Activated CD8-positive, alpha-beta memory T cell treated with anti-CD3 and anti-CD28 coated beads, Interleukin-2, amount 50 U/mL, for 24 hours (primary cell): ENCODE measurements around the gene CKAP5.
"Not testable (repeated sequence)": the region's sequence is repeated elsewhere in the genome, so short reads cannot be mapped to it uniquely, and the experiment has no call there.

Experiments
- DNase-seq: peaks from one replicate; pipeline ENCODE4 v3.0.0-alpha.2; 2020; ENCODE audit errors: extremely low read depth

The CKAP5 gene

GRCh38 chr11:46726206-46726862, 119.7 kb downstream of the CKAP5 start:
- no peak for DNase-seq

DNA sequence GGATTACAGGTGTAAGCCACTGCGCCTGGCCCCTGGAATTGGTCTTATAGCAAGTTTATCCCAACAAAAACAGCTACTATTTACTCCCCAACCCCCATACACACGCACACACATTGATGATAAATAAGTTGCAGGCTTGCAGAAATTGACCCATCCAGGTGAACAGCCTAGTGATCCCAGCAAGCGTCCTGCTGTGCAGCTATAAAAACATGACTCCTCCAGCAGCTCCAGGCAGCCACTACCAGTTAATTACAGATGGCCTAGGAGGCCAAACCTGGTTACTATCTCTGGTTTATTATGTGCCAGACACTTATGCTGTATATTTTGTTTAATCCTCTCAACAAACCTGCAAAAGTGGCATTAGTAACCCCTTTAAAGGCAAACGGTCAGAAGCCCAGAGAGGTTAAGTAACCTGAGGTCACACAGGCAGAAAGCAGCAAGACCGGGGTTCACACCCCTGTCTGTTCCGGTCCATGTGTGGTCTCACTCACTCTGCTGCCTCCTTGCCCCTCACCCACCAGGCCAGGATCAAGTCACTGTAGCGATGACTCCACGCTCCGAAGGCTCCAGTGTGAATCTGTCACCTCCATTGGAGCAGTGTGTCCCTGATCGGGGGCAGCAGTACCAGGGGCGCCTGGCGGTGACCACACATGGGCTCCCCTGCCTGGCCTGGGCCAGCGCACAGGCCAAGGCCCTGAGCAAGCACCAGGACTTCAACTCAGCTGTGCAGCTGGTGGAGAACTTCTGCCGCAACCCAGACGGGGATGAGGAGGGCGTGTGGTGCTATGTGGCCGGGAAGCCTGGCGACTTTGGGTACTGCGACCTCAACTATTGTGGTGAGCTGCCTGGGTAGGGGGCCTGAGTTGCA, 120.5 kb downstream of the CKAP5 start:
- no peak for DNase-seq

GRCh38 chr11:46724088-46724487, 122.0 kb downstream of the CKAP5 start:
- no peak for DNase-seq

DNA sequence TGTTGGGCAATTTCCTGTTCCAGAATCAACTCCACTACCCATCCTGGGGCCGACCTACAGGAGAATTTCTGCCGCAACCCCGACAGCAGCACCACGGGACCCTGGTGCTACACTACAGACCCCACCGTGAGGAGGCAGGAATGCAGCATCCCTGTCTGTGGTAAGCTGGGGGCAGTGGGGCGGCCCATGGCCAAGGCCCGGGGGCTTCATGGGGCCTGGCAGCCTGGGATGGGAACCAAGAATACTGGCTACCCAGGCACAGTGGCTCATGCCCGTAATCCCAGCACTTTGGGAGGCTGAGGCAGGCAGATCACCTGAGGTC, 122.8 kb downstream of the CKAP5 start:
- DNase-seq: no peak

DNA sequence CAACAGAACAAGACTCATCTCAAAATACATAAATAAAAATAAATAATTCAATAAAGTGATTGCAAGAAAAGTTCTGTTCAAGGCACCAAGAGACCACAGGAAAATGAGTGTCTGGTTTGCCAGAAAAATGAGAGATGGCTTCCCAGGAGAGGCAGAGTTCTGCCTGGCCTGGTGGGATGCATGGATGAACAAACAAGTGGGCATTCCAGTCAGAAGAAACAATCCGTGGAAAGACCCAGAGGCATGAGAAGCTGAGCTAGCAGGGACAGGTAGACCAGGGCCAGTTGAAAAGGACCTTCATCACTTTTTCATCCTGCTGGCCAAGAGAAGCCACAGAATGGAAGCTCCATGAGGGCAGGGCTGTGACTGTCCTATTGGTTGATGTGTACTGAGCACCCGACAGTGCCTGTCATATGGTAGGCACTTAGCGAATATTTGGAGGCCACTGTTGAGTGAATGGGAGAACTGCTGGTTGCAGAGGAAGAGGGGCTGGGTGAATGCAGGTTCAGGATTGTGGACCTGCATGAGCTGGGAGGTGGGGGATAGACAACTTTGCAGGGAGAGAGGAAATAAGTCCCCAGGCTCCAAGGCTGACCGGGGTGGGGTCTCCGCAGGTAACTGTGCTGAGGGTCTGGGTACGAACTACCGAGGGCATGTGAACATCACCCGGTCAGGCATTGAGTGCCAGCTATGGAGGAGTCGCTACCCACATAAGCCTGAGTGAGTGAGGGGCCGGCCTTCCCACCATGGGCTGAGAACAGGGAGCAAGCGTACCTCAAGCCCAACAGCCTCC, 123.3 kb downstream of the CKAP5 start:
- no peak for DNase-seq

DNA sequence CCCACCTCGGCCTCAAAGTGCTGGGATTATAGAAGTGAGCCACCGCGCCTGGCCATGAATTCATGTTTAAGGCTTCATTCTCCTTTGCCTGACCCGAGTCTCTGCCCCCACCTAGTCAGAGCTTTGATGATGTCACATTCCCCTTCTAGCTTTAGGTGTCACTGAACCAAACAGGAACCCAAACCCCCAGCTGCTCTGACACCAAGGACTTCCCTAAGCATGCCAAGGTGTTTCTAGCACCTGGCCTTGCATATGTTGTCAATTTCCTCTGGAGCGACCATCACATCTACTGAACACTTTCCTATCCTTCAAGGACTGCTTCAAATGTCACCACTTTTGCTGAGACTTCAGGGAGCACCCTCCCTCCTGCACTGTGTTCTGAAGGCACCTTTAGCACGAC, 124.8 kb downstream of the CKAP5 start:
- no peak for DNase-seq

GRCh38 chr11:46719543-46720218, 126.4 kb downstream of the CKAP5 start:
- no peak for DNase-seq

DNA sequence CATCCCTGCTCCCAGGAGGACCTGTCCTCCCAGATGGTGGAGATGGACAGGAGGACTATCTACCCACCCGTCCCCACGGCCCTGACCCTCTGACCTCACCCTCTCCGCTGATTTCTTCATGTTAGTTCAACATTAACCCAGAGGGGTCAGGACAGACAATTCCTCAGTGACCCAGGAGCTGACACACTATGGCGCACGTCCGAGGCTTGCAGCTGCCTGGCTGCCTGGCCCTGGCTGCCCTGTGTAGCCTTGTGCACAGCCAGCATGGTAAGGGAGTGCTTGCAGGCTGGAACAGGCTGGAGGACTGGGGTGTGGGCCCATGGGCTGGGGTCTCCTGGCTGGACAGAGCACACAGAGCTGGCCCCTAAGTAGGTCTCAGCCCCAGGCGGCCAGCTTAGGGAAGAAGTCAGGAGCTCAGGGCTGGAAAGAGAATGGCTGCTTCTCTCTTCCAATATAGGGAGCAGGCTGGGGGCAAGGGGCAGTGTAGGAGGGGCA, 127.0 kb downstream of the CKAP5 start, which contains the start of gene F2:
TSS of gene F2 (plus strand) at position 166 of the 495 bp plus-strand sequence. CDS start at position 189, 23 bp downstream.
- no peak for DNase-seq

DNA sequence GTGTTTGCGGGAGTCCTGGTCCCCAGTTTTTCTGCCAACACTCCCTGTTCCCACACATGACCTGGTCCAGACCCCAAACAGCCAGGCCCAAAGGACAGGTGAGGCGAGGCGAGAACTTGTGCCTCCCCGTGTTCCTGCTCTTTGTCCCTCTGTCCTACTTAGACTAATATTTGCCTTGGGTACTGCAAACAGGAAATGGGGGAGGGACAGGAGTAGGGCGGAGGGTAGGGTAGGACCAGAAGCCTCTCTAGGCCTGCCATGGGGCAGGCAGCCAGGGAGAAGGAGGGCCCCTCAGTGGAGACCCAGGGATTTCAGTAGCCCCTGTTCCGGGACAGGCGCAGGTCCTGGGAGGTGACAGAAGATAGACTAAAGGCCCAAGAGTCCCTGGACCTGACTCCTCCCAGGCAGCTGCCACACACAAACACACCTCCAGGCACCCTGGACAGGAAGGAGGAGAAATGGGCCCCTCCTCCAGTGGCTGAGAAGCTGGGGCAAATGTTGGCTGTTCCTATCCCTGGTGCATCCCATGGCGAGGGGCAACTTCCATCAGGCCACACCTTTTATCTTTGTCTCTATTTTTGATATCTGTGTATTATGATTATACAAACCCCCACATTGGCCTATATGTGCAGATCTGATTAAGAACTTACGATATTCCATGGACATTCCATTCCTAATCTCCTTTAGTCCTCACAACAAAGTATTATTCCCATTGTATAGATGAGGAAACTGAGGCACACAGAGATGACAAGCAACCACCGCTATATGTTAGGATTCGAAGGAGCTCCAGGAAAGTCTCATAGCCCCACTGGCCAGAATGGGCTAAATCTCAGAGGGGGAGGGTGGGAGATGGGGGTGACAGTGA, 127.7 kb downstream of the CKAP5 start:
- DNase-seq: no peak

- not testable (repeated sequence) for DNase-seq
Observed at GRCh38 chr11:46717825-46718154, 128.3 kb downstream of the CKAP5 start.

DNA sequence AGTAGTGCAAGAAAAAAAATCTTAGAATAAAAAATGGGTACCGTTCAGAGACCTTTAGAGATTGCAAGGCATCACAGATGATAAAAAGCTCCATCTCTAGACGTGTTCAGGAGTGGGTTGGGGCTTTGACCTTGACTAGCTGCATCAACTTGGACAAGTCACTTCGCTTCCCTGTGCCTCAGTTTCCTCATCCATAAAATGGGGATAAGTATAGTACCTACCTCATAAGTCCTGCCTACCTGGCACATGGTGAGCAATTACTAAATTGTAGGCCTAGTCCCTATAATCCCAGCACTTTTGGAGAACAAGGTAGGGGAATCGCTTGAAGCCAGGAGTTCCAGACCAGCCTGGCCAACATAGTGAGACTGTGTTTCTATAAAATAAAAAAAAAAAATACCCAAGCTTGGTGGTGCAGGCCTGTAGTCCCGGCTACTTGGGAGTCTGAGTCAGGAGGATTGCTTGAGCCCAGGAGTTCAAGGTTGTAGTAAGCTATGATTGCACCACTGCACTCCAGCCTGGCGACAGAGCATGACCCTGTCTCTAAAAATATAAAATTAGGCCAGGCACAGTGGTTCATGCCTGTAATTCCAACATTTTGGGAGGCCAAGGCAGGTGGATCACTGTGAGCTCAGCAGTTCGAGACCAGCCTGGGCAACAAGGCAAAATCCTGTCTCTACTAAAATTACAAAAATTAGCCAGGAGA, 133.1 kb downstream of the CKAP5 start:
- DNase-seq: no peak

DNA sequence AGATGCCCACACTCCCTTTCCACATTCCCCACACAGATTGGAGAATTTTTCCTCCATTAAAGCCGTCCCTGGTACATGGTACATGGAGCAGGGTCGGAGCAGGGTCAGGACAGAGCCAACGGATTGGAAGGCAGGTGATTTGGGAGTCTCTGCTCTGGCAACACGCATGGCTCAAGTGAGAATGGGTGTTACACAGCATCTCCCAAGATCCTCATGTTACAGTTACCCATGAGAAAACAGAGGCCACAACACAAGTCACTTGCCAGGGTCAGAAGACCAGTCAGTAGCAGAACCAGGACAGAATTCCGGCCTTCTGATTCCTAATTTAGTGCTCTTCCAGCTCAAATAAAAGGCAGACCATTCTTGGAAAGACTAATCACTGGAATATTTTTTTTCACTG, 134.8 kb downstream of the CKAP5 start:
- no peak for DNase-seq

DNA sequence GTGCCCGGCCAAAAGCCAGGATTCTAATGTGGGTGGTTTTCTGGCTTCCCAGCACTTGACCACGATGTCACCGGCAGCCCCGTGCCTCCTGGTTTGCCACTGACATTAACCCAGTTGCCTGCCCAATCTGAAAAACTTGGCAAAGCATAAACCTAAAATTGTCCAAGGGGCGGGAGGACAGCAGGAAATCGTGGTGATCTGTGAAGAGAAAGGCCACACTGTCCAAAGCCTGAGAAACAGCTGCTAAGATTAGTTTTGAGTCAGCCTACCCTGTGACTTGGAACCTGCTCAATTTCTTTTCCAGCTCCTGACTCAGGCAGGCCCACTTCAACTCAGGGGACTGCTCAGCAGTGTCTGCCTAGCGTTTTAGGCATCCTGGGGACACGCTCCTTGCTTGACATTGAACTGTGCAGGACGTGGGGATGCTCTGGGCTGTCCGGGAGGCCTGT, 135.2 kb downstream of the CKAP5 start:
- DNase-seq: no peak

GRCh38 chr11:46709351-46709750, 136.7 kb downstream of the CKAP5 start:
- DNase-seq: not testable (repeated sequence)

- no peak for DNase-seq
Observed at GRCh38 chr11:46706886-46707285, 139.2 kb downstream of the CKAP5 start.

- DNase-seq: no peak
Observed at GRCh38 chr11:46705070-46705688, 140.9 kb downstream of the CKAP5 start.

DNA sequence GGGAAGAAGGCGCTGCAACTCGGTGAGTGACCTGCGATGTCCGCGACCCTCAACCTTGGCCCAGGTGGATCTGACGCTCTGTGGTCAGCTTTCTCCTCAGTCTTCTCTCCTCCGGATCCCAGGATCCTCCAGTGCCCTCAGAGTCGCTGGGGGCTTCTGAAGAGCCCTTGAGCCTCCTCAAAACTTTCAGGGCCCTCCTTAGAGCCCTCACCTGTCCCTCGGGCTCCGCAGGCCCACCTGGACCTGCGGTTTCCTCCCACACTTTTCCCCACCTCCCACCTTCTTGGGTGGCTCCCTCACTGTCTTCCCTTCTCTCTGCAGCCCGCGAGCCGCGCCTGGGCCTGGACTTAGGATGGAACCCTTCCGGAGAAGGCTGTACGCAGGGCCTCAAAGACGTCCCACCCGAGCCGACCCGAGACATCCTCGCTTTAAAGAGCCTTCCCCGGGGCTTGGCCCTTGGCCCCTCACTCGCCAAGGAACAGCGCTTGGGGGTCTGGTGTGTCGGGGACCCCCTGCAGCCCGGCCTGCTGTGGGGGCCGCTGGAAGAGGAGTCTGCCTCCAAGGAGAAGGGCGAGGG, 144.9 kb downstream of the CKAP5 start:
- no peak for DNase-seq

- DNase-seq: peak; percentile 100
Observed at GRCh38 chr11:46700241-46701077, 145.6 kb downstream of the CKAP5 start, which contains the start of the genes ARHGAP1 and ZNF408. Gene ARHGAP1, minus strand, starts transcription at chr11:46700619. Its CDS starts 4,512 bp downstream, at chr11:46696107. Gene ZNF408, plus strand, starts transcription at chr11:46701031. Its CDS starts 17 bp downstream, at chr11:46701048.
